T-helper 1 cell (primary cell): Measurements from ENCODE around the gene DAP.

Experiments
- DNase-seq, 5 donors: peaks; one replicate each; pipeline ENCODE4 v3.0.0-alpha.2; 2012 to 2020

Gene DAP

GRCh38 chr5:10709409-10709808, 51.6 kb downstream of the DAP start:
- no peak for DNase-seq

- no peak for DNase-seq
These were observed 52.7 kb downstream of the DAP start for GRCh38 chr5:10708189-10708944.

GRCh38 chr5:10707198-10708142, 53.6 kb downstream of the DAP start:
- DNase-seq: no peak

GRCh38 chr5:10706326-10706725, 54.7 kb downstream of the DAP start:
- DNase-seq: no peak

- DNase-seq: no peak
These were observed 55.3 kb downstream of the DAP start for GRCh38 chr5:10705747-10706146.

GRCh38 chr5:10704949-10705621, 55.9 kb downstream of the DAP start:
- DNase-seq: peak in 1 of 5 donors; percentile 44

- no peak for DNase-seq
These were observed 57.4 kb downstream of the DAP start for GRCh38 chr5:10703676-10704075.

- no peak for DNase-seq
These were observed 58.0 kb downstream of the DAP start for GRCh38 chr5:10702911-10703491.

- no peak for DNase-seq
These were observed 58.9 kb downstream of the DAP start for GRCh38 chr5:10702040-10702629.

GRCh38 chr5:10701567-10702039, 59.4 kb downstream of the DAP start:
- DNase-seq: peak in 2 of 5 donors; percentile 10 to 20

- no peak for DNase-seq
These were observed 60.5 kb downstream of the DAP start for GRCh38 chr5:10700516-10700915.

GRCh38 chr5:10699987-10700386, 61.0 kb downstream of the DAP start:
- no peak for DNase-seq

GRCh38 chr5:10699281-10699874, 61.7 kb downstream of the DAP start:
- no peak for DNase-seq

GRCh38 chr5:10695759-10696543, 65.1 kb downstream of the DAP start:
- no peak for DNase-seq

GRCh38 chr5:10695055-10695649, 65.9 kb downstream of the DAP start:
- DNase-seq: no peak

- DNase-seq: no peak
These were observed 68.9 kb downstream of the DAP start for GRCh38 chr5:10691826-10692785.

GRCh38 chr5:10690460-10691440, 70.3 kb downstream of the DAP start:
- no peak for DNase-seq
